ENCODE data around the gene ANKRD30A. TPM values are rescaled to one million over a fixed set of nuclear protein-coding genes. Genes with fewer than 3 reads are reported as not detected.

The ANKRD30A gene
- total and polyA plus RNA-seq, 2 donors (not counting 3 experiments of a cell fraction or from before 2014, with no cell fraction given) = not detected

GRCh38 chr10:37109000-37109399, 16.4 kb upstream of the ANKRD30A start:
- POLR2A ChIA-PET = no interaction called here

DNA sequence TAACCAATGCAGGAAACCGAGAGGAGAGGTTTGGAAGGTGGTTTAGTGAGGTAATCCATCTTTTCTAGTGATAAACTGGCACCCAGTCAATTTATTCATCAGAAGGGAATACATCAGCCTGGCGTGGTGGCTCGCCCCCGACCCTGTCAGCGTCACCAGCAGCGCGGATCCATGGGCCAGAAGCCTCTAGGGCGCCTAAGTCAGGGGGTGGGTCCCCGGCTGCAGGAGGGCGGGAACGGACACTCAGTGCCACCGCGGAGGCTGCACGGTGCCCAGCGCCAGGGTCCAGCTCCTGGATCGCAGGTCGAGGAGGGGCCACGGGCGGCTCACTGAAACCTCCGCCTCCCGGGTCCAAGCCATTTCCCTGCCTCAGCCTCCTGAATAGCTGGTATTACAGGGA, 866 bp upstream of the ANKRD30A start:
- FAIRE-seq = no peak

More at GRCh38 chr10:37109000-37109399, 16.4 kb upstream of the ANKRD30A start:
- Histone ChIP-seq H3K4me3 (replicated peaks in 1 of 3; ENCODE audit: insufficient read depth in 1 of 3, low read depth in 1 of 3, low read length in 3 of 3) (no peak overlapping the region), H3K9ac (replicated peaks; ENCODE audit: extremely low read depth, insufficient read depth, low read length) (no peak overlapping the region), H3K4me1 (ENCODE audit: control insufficient read depth, extremely low read depth, insufficient read depth, low read length) (no peaks in the 10 kb centered on the region), H3K9me3 (replicated peaks; ENCODE audit: control insufficient read depth, insufficient read depth, low read length) (no peaks in the 10 kb centered on the region), H2AFZ (ENCODE audit: low read depth, low read length) (no peak overlapping the region), H3K27ac (ENCODE audit: insufficient read depth, low read depth, low read length) (no peak overlapping the region), H4K20me1 (replicated peaks; ENCODE audit: control insufficient read depth, extremely low read depth, insufficient read depth, low read length) (no peaks in the 10 kb centered on the region), H3K27me3 (ENCODE audit: control insufficient read depth in 2 of 2, insufficient read depth in 2 of 2, low read length in 2 of 2) (no peaks in the 10 kb centered on the region), H3K9me1 (replicated peaks; ENCODE audit: control insufficient read depth, extremely low read depth, insufficient read depth, low read length) (no peaks in the 10 kb centered on the region), H3K4me2 (ENCODE audit: insufficient read depth, low read length) (no peak overlapping the region), H3K36me3 (ENCODE audit: control insufficient read depth in 2 of 2, extremely low read depth in 1 of 2, insufficient read depth in 2 of 2, low read length in 2 of 2) (no peaks in the 10 kb centered on the region), H3K79me2 (ENCODE audit: control insufficient read depth, insufficient read depth, low read length) (no peaks in the 10 kb centered on the region)
- DNase-seq (ENCODE audit: low read depth, low spot score) (no peak), FAIRE-seq (no peak)
- CTCF ChIA-PET = no interaction called here
- TF ChIP-seq EZH2 (IDR thresholded peaks at IDR 0.05; ENCODE audit: borderline replicate concordance, low read depth, low read length, severe bottlenecking) = no peak
- no peak for TF ChIP-seq JUN (IDR thresholded peaks at IDR 0.05; ENCODE audit: borderline replicate concordance, insufficient read depth, insufficient read length, low read depth)
- TF ChIP-seq, protein P1, sequence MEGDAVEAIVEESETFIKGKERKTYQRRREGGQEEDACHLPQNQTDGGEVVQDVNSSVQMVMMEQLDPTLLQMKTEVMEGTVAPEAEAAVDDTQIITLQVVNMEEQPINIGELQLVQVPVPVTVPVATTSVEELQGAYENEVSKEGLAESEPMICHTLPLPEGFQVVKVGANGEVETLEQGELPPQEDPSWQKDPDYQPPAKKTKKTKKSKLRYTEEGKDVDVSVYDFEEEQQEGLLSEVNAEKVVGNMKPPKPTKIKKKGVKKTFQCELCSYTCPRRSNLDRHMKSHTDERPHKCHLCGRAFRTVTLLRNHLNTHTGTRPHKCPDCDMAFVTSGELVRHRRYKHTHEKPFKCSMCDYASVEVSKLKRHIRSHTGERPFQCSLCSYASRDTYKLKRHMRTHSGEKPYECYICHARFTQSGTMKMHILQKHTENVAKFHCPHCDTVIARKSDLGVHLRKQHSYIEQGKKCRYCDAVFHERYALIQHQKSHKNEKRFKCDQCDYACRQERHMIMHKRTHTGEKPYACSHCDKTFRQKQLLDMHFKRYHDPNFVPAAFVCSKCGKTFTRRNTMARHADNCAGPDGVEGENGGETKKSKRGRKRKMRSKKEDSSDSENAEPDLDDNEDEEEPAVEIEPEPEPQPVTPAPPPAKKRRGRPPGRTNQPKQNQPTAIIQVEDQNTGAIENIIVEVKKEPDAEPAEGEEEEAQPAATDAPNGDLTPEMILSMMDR (IDR thresholded peaks at IDR 0.05; ENCODE audit: extremely low read depth in 1 of 2, insufficient read depth in 1 of 2, low read depth in 1 of 2, low read length in 2 of 2) = no peak
- no peak for TF ChIP-seq GATA2 (IDR thresholded peaks at IDR 0.05; ENCODE audit: insufficient read depth, insufficient read length, low read depth, low read length)
- TF ChIP-seq MYC (IDR thresholded peaks at IDR 0.05; ENCODE audit: low read depth, low read length) = no peak
- dilution Hi-C loops (cut with MboI; ENCODE audit: extremely low pct_ligation_motif_present, low sequenced_read_pairs) = no loop called here
- BruUV-seq (replicated peaks) = no TSS peak
- intact Hi-C loops (cut with micrococcal nuclease) = no loop called here

More for the DNA sequence above, 866 bp upstream of the ANKRD30A start:
- no peak overlapping the region for H3K9ac ChIP-seq (replicated peaks; ENCODE audit: extremely low read depth, insufficient read depth, low read length)
- CTCF ChIA-PET = no interaction called here
- no peak overlapping the region for H2AFZ ChIP-seq (ENCODE audit: low read depth, low read length)
- no peaks in the 10 kb centered on the region for H4K20me1 ChIP-seq (replicated peaks; ENCODE audit: control insufficient read depth, extremely low read depth, insufficient read depth, low read length)
- no peaks in the 10 kb centered on the region for H3K4me1 ChIP-seq (ENCODE audit: control insufficient read depth, extremely low read depth, insufficient read depth, low read length)
- no TSS peak for BruUV-seq (replicated peaks)
- no peaks in the 10 kb centered on the region for H3K9me3 ChIP-seq (replicated peaks; ENCODE audit: control insufficient read depth, insufficient read depth, low read length)
- DNase-seq (ENCODE audit: low read depth, low spot score) = no peak
- intact Hi-C loops (cut with micrococcal nuclease) = no loop called here
- no peaks in the 10 kb centered on the region for H3K27me3 ChIP-seq (ENCODE audit: control insufficient read depth in 2 of 2, insufficient read depth in 2 of 2, low read length in 2 of 2)
- H3K4me3 ChIP-seq (replicated peaks in 1 of 3; ENCODE audit: insufficient read depth in 1 of 3, low read depth in 1 of 3, low read length in 3 of 3) = no peak overlapping the region
- H3K79me2 ChIP-seq (ENCODE audit: control insufficient read depth, insufficient read depth, low read length) = no peaks in the 10 kb centered on the region
- POLR2A ChIA-PET = no interaction called here
- dilution Hi-C loops (cut with MboI; ENCODE audit: extremely low pct_ligation_motif_present, low sequenced_read_pairs) = no loop called here
- no peak overlapping the region for H3K4me2 ChIP-seq (ENCODE audit: insufficient read depth, low read length)
- H3K27ac ChIP-seq (ENCODE audit: insufficient read depth, low read depth, low read length) = no peak overlapping the region
- no peaks in the 10 kb centered on the region for H3K9me1 ChIP-seq (replicated peaks; ENCODE audit: control insufficient read depth, extremely low read depth, insufficient read depth, low read length)
- H3K36me3 ChIP-seq (ENCODE audit: control insufficient read depth in 2 of 2, extremely low read depth in 1 of 2, insufficient read depth in 2 of 2, low read length in 2 of 2) = no peaks in the 10 kb centered on the region
- TF ChIP-seq POLR2AphosphoS5 (IDR thresholded peaks at IDR 0.05; ENCODE audit: insufficient read depth, low read depth, low read length) = no peak
- TF ChIP-seq, protein P1 (IDR thresholded peaks at IDR 0.05; ENCODE audit: extremely low read depth in 1 of 2, insufficient read depth in 1 of 2, low read depth in 1 of 2, low read length in 2 of 2) = no peak
